Brain microvascular endothelial cell (primary cell): ENCODE data around the gene CERT1.

Experiments
- DNase-seq: peaks from one replicate; pipeline ENCODE4 v3.0.0-alpha.2; 2020
- H3K27ac ChIP-seq: fragments of 250-450 bp; sonication (Bioruptor Pico); 2 replicates; pipeline ENCODE4 v1.5.1; 2020; ENCODE audit warnings: mild to moderate bottlenecking, moderate library complexity
- H3K27me3 ChIP-seq: fragments of 250-450 bp; sonication (Bioruptor Pico); replicated peaks from 2 replicates; pipeline ENCODE4 v1.5.1; 2020; ENCODE audit warnings: mild to moderate bottlenecking
- H3K36me3 ChIP-seq: fragments of 250-450 bp; sonication (Bioruptor Pico); replicated peaks from 2 replicates; pipeline ENCODE4 v1.5.1; 2020; ENCODE audit warnings: mild to moderate bottlenecking
- H3K4me3 ChIP-seq: 2 replicates; pipeline ENCODE4 v1.5.1; 2011; ENCODE audit warnings: low read depth, mild to moderate bottlenecking, control low read depth, low read length, moderate library complexity
- in situ Hi-C: cut with HindIII; loops from 2 replicates; pipeline ENCODE4 v1.10.0; 2017; ENCODE audit warnings: low sequenced_read_pairs, low pct_ligation_motif_present
- TF ChIP-seq, protein P1 (sequence below): IDR thresholded peaks from 2 replicates; pipeline ENCODE4 v1.5.1; 2011; ENCODE audit warnings: low read depth, mild to moderate bottlenecking, moderate library complexity, low read length, control low read depth, inconsistent platforms; ENCODE audit errors: missing control alignments

The CERT1 gene

GRCh38 chr5:75526070-75526469 is 14.6 kb upstream of the CERT1 start:
- TF ChIP-seq, protein P1, sequence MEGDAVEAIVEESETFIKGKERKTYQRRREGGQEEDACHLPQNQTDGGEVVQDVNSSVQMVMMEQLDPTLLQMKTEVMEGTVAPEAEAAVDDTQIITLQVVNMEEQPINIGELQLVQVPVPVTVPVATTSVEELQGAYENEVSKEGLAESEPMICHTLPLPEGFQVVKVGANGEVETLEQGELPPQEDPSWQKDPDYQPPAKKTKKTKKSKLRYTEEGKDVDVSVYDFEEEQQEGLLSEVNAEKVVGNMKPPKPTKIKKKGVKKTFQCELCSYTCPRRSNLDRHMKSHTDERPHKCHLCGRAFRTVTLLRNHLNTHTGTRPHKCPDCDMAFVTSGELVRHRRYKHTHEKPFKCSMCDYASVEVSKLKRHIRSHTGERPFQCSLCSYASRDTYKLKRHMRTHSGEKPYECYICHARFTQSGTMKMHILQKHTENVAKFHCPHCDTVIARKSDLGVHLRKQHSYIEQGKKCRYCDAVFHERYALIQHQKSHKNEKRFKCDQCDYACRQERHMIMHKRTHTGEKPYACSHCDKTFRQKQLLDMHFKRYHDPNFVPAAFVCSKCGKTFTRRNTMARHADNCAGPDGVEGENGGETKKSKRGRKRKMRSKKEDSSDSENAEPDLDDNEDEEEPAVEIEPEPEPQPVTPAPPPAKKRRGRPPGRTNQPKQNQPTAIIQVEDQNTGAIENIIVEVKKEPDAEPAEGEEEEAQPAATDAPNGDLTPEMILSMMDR = no peak
- Histone ChIP-seq H3K27me3 (no peaks in the 10 kb centered on the region), H3K4me3 (no peak overlapping the region), H3K36me3 (no peaks in the 10 kb centered on the region), H3K27ac (no peak overlapping the region)
- DNase-seq = no peak
- in situ Hi-C loops = no loop called here

- no peak for DNase-seq
- no peaks in the 10 kb centered on the region for H3K36me3 ChIP-seq
- H3K27ac ChIP-seq = no peak overlapping the region
- no peak overlapping the region for H3K4me3 ChIP-seq
- in situ Hi-C loops = no loop called here
- no peaks in the 10 kb centered on the region for H3K27me3 ChIP-seq
- TF ChIP-seq, protein P1 = no peak
These were observed 13.9 kb upstream of the CERT1 start for GRCh38 chr5:75525344-75525743.

- in situ Hi-C loops = no loop called here
- no peak for DNase-seq
- H3K27ac ChIP-seq = no peak overlapping the region
- H3K27me3 ChIP-seq = no peaks in the 10 kb centered on the region
- no peaks in the 10 kb centered on the region for H3K36me3 ChIP-seq
- TF ChIP-seq, protein P1 = no peak
- no peak overlapping the region for H3K4me3 ChIP-seq
These were observed 13.2 kb upstream of the CERT1 start for GRCh38 chr5:75524591-75524990.

GRCh38 chr5:75524071-75524470 is 12.6 kb upstream of the CERT1 start:
- DNase-seq = no peak
- no peaks in the 10 kb centered on the region for H3K36me3 ChIP-seq
- H3K27ac ChIP-seq = no peak overlapping the region
- TF ChIP-seq, protein P1 = no peak
- no peak overlapping the region for H3K4me3 ChIP-seq
- in situ Hi-C loops = no loop called here
- no peaks in the 10 kb centered on the region for H3K27me3 ChIP-seq

- Histone ChIP-seq H3K27me3 (no peaks in the 10 kb centered on the region), H3K27ac (no peak overlapping the region), H3K4me3 (no peak overlapping the region), H3K36me3 (no peaks in the 10 kb centered on the region)
- TF ChIP-seq, protein P1 = no peak
- in situ Hi-C loops = no loop called here
- DNase-seq = no peak
These were observed 11.8 kb upstream of the CERT1 start for GRCh38 chr5:75523275-75523674.

GRCh38 chr5:75522542-75522941 is 11.1 kb upstream of the CERT1 start:
- H3K4me3 ChIP-seq = no peak overlapping the region
- DNase-seq = no peak
- no peaks in the 10 kb centered on the region for H3K27me3 ChIP-seq
- peak overlapping the region; percentile 54 for H3K27ac ChIP-seq
- TF ChIP-seq, protein P1 = no peak
- no peaks in the 10 kb centered on the region for H3K36me3 ChIP-seq
- in situ Hi-C loops = no loop called here
